NK-92 (cell line): ENCODE data around the gene ENTPD6.

Source experiments
- DNase-seq: peaks from one replicate; lab custom pipeline; 2025; ENCODE audit not compliant: unreplicated experiment; lab: John Stamatoyannopoulos, UW

ENTPD6 gene

DNA sequence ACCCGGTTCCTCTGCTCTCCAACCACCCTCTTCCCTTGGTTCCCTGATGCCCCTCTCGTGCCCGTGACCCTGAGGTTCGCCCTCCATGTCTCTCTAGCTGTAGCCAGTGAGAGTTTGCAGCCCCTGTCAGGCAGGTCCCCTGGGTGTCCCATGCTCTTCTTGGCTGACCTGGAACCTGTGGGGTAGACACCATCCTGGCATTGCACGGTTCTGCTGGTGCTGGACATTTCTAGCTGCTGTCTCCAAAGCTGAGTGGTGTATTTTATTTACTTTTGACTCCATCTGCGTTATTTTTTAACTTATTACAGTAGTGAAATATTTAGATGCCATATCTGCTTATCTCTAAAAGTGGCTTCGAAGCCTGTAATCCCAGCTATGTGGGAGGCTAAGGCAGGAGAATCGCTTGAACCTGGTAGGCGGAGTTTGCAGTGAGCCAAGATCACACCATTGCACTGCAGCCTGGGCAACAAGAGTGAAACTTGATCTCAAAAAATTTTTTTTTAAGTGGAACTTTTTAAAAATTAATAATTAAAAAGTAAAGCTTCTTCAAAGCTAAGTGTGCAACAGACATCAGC lies 12.5 kb downstream of the ENTPD6 start:
- no peak for DNase-seq

DNA sequence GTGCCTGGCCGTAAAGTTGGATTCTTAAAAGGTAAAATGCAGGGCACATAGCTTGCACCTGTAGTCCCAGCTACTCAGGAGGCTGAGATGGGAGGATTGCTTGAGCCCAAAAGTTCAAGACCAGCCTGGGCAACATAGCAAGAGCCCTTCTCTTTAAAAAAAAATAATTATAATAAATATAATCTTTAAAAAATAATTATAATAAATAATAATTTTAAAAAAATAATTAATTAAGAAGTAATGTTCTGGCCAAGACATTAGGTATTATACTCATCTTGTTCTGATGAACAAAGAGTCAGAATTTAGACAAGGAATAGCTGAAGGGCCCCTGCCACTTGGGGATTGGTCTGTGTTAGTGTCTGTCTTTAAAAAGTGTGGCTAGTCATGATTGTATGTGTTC lies 13.9 kb downstream of the ENTPD6 start:
- DNase-seq = no peak

DNA sequence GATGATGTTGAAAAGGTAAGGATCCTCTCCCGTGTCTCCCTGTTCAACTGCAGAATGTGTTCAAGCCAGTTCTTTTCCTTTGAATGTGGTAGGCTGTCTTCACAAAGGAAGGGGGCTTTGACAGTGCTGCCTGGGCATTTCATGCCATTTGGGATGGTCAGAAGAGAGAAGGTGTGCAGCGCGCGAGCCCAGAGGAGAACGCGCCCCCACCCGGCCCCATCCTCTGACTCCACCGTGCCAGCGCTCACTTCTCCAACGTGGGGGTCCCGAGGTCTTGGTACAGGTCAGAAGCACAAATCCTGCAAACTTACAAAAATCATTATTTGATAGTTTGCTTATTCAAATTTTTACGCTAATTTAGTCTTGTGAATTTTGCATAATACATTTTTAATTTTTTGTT lies 14.4 kb downstream of the ENTPD6 start:
- DNase-seq = no peak

DNA sequence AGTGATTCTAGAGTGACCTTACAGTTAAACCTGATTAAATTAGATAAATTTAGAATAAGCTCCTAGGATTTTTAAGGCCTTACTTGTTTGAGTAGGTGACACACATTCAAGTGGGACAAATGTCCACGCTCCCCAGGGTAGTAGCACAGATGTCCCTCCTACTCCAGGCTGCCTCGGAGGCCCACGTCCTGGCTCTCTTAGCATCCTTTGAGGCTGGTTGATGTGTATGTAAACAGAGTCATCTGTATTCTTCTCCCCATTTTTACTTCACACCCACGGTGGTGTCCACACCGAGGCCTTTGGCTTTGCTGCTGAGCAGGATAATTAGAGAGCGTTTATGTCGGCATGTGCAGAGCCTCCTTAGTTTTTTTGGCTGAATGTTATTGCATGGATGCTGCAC lies 15.8 kb downstream of the ENTPD6 start:
- no peak for DNase-seq

DNA sequence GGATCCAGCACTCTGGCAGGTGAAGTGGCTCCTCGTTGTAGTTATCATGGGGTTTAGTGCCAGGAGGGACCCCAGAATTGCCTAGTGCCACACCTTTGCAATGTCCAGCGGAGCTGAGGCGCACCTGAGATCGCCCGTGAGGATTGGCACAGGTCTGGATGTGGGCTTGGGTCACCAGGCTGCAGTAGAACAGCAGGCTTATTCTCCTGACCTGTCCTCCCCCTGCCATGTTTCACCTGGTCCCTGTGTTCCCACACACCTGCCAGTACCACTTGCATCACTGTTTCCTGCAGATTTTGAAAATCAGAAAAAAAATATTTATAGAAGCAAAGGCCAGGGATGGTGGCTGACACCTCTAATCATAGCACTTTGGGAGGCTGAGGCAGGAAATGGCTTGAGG lies 16.7 kb downstream of the ENTPD6 start:
- no peak for DNase-seq

DNA sequence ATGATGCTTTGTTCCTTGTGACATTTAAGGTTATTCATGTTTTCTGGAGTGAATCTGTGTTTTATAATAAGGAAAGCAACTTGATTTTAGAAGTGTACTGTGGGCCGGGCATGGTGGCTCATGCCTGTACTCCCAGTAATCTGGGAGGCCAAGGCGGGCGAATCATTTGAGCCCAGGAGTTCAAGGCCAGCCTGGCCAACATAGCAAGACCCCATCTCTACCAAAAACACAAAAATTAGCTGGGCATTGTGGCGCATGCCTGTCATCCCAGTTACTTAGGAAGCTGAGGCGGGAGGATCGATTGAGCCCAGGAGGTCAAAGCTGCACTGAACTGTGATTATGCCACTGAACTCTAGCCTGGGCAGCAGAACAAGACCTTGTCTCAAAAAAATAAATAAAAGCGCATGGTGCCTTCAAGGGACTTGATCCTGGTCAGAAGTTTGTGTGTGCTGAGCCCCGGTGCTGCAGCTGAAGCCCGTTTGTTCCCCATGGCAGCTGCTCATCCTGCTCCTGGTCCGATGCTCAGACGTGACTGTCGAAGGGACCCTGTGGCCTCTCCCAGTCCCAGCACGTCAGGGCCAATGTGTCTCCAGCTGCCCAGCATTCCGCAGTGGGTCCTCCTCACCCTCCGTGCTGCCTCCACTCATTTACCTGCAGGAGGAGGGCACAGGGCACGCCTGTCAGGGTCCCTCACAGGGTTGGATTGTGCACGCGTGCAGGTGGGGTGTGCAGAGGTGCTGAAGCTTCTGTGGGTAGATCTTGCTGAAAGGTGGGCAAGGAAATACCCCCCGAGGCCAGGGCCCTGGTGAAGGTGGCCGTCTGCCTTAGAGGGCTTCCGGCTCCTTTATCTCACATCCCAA lies 18.3 kb downstream of the ENTPD6 start:
- no peak for DNase-seq

DNA sequence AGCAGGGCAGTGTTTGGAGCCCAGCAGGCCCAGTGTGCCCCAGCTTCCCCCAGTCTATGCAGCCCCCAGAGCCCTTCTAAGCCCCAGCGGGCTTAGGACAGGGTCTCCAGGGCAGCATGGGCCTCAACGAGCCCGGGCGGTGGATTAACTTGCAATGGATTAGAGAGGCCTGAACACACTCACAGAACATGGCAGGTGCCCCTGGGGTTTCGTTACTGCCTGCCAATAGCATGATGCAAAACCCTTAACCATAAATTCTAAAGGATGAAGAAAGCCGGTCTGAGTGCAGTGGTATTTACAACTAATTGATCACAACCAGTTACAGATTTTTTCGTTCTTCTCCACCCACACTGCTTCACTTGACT lies 18.9 kb downstream of the ENTPD6 start:
- DNase-seq = no peak

DNA sequence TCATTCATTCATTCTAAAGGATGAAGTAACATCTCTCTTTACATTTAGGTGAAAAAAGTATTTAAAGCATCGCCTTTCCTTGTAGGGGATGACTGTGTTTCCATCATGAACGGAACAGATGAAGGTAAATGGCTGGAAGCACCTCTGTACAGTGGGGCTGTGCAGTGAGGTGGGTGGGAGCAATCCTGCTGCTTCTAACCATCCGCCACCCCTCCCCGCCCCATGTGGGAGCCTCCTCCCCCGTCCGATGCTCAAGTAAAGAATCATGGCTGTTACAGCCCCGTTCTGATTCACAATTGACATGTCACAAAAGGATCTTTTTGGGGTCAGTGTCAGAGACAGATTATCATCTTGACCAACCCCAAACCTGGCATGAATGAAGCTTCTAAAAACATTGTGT lies 19.3 kb downstream of the ENTPD6 start:
- no peak for DNase-seq

DNA sequence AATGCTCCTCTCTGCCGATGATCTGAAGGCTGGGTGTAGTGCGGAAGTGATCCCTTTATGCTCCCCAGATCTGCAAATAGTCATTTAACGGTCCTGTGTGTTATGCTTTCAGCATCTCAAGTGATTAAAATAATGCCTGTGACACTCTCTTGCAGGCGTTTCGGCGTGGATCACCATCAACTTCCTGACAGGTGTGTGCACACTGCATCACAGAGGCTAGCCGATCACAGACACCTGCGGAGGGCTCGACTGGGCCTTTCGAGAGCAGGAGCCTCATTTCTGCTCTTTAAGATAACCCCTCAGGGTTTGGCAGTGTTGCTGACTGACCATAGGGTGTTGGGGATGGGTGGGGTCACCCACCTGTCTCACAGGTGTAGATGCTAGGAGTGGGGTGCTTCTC lies 20.0 kb downstream of the ENTPD6 start:
- no peak for DNase-seq

DNA sequence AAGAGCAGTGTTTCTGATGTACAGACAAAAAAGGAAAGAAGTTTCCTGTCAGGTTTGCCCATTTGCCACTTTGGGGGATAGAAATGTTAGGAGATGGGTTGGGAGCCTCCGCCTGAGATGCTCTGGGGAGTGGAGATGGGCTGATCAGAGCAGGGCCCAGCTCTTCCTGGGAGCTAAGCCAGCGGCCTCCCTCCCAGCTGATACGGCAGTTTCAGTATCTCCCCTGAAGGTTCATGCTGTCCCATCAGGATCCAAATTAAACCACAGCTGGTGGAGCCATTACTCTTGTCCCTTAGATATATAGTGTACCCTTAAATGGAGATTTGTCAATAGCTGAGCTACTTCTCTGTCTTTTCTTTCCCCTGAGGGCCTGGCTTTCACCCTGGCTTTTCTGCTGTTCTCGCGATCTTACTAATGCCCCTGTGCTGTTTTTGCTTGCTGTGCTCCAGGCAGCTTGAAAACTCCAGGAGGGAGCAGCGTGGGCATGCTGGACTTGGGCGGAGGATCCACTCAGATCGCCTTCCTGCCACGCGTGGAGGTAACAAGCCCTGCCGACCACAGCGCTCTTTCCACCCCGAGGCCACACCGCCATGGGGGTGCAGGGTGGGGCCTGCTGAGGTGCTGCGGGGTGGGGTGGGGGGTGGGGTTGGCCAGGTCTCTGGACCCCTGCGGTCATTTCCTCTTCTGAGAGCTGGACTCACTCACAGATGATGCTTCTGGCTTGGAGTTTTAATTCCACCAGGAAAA lies 20.9 kb downstream of the ENTPD6 start:
- no peak for DNase-seq

DNA sequence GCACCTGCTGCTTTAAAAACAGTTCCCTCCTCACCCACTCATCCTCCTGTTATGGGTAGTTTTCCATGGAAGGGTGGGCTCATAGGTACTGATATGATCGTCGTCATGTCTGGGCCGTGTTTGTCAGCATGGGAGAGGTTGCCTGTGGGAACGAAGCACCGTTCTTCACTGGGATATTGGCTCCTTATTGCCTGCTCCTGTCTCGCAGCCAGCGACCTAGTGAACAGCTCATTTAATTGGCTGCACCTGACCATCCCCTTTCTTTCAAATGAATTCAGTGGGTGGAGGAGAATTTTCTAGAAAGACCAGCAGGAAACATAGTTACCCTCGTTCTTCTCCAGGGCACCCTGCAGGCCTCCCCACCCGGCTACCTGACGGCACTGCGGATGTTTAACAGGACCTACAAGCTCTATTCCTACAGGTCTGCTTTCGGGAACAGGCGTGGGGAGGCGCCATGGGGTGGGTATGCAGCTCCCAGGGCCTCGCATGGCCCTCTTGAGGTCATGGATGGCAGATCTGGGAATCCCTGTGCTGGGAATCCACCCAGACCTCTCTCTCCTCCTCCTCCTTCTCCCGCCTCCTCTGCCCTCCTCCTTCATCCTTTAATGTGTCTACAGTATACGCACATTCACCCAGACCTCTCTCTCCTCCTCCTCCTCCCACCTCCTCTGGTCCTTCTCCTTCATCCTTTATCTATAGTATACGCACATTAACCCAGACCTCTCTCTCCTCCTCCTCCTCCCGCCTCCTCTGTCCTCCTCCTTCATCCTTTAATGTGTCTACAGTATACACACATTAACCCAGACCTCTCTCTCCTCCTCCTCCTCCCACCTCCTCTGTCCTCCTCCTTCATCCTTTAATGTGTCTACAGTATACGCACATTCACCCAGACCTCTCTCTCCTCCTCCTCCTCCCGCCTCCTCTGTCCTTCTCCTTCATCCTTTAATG lies 21.9 kb downstream of the ENTPD6 start:
- DNase-seq = no peak

DNA sequence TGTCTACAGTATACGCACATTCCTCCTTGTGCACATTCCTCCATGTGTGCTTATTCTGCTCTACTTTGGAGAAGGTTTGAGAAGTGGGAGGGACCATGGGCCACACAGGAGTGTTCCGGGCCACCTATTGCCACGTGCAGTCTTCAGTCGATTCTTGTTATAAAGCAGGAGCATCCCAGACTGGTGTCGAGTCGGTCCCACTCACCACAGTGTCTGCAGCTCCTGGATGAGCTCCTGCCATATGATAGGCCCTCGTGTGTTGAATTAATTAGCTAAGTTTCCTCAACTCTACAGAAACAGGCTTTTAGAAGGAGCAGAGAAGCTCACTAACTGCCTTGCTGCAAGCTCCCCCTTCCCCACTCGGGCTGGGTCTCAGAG lies 22.6 kb downstream of the ENTPD6 start:
- no peak for DNase-seq

DNA sequence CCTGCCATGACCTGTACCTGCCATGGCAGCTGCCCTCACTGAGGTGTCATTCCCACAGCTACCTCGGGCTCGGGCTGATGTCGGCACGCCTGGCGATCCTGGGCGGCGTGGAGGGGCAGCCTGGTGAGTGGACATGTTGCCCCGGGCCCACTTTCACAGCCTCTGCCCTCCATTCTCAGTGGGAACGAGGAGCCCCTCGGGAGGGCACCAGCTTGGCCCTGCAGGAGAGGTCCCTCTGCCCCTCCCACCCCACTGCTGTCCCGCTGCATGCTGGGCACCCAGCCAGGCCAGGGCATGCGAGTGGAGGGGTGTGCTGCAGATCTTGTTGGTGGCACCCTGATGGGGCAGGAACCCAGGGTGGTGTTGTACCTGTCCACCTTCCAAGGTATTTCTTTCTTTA lies 23.0 kb downstream of the ENTPD6 start:
- DNase-seq = no peak

DNA sequence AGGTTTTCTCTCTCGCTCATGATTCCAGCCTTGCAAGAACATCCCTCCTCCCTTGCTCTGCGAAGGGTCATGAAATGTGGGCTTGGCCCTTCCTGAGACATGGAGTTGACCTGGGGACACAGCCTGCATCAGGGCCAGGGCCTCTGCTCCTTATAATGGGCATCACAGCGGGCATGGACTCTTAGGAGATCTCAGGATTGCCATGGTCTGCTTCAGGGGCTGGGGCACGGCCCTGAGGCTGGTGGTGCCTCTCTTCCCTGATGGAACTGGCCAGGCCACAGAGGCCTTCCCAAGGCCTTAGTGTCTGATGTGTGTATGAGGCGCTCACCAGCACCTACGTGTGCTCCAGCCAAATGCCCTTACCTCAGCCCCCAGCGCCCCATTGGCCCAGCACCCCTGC lies 23.9 kb downstream of the ENTPD6 start:
- DNase-seq = no peak

DNA sequence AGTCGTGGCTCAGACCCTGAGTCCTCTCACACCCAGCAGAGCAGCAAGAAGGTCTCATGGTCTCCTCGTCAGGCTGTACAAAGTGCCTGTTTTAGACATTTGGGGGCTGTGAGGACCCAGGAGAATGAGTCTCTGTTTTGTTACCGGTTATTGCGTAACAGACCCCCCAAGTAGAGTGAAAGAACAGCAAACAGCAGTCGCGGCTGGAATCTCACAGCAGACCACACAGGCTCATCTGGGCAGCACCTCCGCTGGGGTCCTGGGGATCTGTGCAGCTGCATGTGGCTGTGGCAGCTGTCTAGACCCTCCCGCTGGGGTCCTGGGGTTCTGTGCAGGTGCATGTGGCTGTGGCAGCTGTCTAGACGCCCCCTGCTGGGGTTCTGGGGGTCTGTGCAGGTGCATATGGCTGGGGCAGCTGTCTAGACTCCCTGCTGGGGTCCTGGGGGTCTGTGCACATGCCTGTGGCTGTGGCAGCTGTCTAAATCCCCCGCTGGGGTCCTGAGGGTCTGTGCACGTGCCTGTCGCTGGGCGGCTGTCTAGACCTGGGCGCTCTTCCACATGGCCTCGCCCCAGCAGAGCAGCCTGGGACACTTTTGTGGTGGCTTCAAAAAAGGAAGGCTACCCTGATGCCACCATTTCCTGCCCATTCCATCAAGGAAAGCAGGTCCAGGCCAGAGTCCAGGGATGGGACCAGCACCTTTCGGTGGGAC lies 24.7 kb downstream of the ENTPD6 start:
- no peak for DNase-seq

DNA sequence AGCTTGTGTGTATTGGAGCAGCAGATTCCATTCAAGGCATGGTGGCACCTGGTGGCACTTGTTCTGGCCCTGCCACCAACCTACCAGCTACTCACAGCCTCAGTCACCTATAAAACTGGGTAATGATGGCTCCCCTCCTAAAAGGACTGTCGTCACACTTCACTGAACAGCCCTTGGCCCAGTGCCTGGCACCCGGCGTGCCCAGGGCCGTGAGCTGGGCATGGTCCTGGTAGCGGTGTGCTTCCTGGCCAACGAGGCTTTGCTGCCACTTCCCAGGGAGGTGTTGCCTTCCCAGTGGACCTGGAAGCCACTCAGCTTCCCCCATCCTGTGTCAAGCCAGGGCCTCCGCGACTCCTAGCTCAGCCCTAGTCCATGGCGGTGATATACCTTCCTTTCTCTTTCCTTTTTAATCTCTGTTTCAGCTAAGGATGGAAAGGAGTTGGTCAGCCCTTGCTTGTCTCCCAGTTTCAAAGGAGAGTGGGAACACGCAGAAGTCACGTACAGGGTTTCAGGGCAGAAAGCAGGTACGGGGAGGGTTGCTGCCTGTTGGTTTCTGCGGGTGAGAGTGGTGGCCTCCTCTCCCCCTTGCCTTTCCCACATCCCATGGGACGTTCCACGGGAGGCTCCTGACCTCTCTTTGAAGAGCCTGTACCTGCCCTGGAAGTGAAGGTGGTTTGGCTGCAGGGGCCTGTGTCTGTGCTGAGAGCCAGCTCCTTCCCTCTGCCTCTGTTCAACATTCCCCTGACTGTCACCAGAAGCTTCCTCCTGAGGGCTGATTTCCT lies 25.5 kb downstream of the ENTPD6 start:
- no peak for DNase-seq

DNA sequence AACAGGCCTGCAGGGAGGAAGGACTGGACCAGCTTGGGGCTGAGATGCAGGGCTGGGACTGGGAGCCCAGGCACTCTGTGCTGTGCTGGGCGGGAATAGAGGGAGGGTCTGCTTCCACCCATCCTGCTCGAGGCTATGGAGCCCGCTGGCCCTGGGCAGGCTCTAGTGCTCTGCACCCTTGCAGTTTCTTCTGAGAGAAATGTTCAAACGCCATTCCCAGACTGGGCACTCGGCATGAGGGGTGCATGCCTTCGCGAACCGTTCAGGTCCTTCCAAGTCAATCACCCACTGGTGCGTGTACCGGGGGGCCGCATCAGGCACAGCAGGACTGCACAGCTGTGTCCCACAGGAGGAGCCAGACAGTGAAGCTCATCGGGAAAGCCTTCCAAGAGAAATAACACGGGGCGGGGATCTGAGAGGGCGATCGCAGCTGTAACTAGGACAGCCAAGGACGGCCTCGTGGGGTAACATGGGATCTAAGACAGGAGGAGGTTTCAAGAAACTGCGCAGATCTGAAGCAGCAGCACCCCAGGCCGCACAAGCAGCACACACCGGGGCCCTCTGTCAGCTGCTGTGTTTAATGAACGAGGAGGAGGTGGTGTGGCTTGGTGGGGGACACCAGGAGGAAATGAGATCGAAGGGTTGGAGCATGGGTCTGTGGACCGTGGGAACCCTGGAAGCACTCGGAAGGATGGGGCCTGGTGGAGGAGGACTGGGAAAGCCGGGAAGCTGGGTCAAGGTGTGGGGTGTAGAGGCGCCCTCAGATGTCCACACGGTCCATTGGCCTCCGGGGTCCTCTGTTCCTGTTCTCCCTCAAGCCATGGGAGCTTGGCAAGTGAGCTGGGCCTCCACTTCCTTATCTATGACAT lies 26.3 kb downstream of the ENTPD6 start:
- no peak for DNase-seq

DNA sequence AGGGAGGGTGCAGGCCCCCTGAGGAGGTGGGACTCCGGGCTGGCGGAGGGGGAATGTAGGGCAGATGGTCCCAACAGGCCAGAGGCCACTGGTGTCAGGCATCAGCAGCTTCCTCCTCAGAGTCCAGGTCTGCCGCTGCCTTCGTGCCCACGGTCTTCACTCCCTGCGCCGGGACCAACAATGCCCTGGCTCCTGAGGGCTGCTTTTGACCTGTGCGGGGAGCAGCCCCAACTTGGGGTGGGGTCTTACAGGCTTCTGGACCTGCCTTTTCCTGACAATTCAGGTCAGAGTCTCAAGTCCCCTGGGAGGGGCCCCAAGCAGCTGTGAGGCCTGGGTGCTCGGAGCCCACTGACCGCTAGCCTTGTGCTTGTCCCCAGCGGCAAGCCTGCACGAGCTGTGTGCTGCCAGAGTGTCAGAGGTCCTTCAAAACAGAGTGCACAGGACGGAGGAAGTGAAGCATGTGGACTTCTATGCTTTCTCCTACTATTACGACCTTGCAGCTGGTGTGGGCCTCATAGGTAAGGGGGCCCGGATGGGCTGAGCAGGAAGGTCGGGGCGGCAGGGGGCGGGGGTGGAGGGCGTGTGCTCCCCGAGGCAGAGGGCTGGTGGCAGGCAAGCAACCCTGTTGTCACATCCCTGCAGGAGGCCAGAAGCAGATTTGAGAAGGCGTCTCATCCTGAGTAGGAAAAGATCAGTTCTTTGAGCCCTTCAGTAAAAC lies 27.1 kb downstream of the ENTPD6 start:
- DNase-seq = no peak
